ENCODE measurements around the gene DOC2A.

GRCh38 chr16:30022887-30023286 is 12.1 kb upstream of the DOC2A start, which contains the start of gene C16orf92:
- TF ChIP-seq CTCF (conservative IDR thresholded peaks at IDR 0.05; ENCODE audit: low read depth, low read length) (no peak), CHD1 (IDR thresholded peaks at IDR 0.05; ENCODE audit: low read depth, low read length) (no peak), CEBPB (IDR thresholded peaks at IDR 0.05; ENCODE audit: low read depth, low read length) (no peak), NFE2L2 (IDR thresholded peaks at IDR 0.05; ENCODE audit: low read depth, low read length) (no peak), POLR2A (IDR thresholded peaks at IDR 0.05; ENCODE audit: low read depth, low read length) (no peak), RAD21 (IDR thresholded peaks at IDR 0.05; ENCODE audit: low read length) (no peak), ELK1 (IDR thresholded peaks at IDR 0.05; ENCODE audit: borderline replicate concordance, low read depth, low read length) (no peak), MXI1 (IDR thresholded peaks at IDR 0.05; ENCODE audit: borderline replicate concordance, low read depth, low read length) (no peak), USF2 (IDR thresholded peaks at IDR 0.05; ENCODE audit: low read depth, low read length) (no peak), BHLHE40 (IDR thresholded peaks at IDR 0.05; ENCODE audit: low read depth, low read length) (no peak), RFX5 (IDR thresholded peaks at IDR 0.05; ENCODE audit: low read depth, low read length) (no peak), MAFK (IDR thresholded peaks at IDR 0.05; ENCODE audit: low read depth, low read length) (no peak)

All from IMR-90 (cell line).